ENCODE data around the gene AFAP1L2. TPM values are rescaled to one million over a fixed set of nuclear protein-coding genes. Genes with fewer than 3 reads are reported as not detected.

The AFAP1L2 gene
- total RNA-seq, 2 donors from 2014 or later = 16.1 to 34.1 TPM

DNA sequence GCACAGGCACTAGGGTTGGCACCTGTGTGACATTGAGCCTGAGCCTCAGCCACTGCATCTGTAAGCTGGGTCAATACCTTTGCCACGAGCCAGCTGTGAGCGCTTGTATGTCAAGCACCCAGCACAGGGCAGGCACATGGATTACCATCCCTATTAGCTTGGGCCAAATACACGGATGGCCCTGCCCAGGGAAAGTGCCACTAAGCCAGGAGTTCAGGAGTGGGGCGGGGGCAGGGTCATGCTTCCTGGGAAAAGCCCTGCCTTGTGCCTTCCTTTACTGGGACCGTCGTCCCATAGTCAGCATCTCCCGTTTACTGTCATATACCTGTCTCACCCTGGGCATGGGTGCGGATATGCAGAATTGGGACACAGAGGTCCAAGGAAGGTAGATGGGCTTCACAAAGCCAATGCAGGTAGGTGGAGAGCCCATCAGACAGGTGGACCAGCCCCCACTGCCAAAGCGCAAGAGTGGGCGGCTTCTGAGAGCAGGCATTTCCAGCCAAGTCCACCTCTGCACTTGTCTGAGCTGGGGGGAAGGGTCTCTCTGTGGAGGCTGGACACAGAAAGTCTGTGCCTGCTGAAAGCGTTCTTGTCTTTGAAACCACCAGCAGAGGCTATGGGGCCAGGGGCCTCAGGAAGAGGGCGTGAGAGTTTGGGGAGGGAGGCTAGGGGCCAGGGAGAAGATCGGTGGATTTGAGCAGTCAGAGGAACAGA is 92.6 kb downstream of the AFAP1L2 start:
- Histone ChIP-seq H3K4me1 (replicated peaks) (no peaks in the 10 kb centered on the region), H3K27ac (no peak overlapping the region), H3K9me3 (no peaks in the 10 kb centered on the region), H3K27me3 (replicated peaks; ENCODE audit: insufficient read depth) (no peaks in the 10 kb centered on the region), H3K4me3 (no peak overlapping the region), H3K36me3 (no peaks in the 10 kb centered on the region)
- intact Hi-C loops (cut with DNase I) = no loop called here
- no peak for DNase-seq (ENCODE audit: low spot score)
- TF ChIP-seq POLR2AphosphoS5 (IDR thresholded peaks at IDR 0.05) = no peak
- no peak for TF ChIP-seq POLR2A (IDR thresholded peaks at IDR 0.05)
- no peak for TF ChIP-seq CTCF (IDR thresholded peaks at IDR 0.05)
- WGBS = 83% methylated on average over 13 of the region's 13 CpGs

DNA sequence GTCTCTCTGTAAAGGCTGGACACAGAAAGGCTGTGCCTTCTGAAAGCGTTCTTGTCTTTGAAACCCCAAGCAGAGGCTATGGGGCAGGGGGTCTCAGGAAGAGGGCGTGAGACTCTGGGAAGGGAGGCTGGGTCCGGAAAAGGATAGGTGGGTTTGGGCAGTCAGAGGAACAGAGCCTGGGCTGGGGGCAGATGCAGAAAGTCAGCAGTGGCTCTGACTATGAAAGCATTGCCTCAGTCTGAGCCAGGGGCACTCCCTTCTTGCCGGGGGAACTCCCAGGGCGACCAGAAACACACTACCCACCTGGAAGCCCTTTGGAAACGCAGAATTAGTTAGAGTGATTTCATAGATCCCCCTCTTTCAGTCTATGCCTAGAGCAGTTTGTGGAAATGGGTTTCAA is 93.3 kb downstream of the AFAP1L2 start:
- H3K27me3 ChIP-seq (replicated peaks; ENCODE audit: insufficient read depth) = no peaks in the 10 kb centered on the region
- WGBS = 76% methylated on average over 6 of the region's 6 CpGs
- no peaks in the 10 kb centered on the region for H3K9me3 ChIP-seq
- no peak overlapping the region for H3K27ac ChIP-seq
- intact Hi-C loops (cut with DNase I) = no loop called here
- TF ChIP-seq CTCF (IDR thresholded peaks at IDR 0.05) (no peak), POLR2AphosphoS5 (IDR thresholded peaks at IDR 0.05) (no peak), POLR2A (IDR thresholded peaks at IDR 0.05) (no peak)
- H3K4me3 ChIP-seq = no peak overlapping the region
- no peak for DNase-seq (ENCODE audit: low spot score)
- no peaks in the 10 kb centered on the region for H3K36me3 ChIP-seq
- H3K4me1 ChIP-seq (replicated peaks) = no peaks in the 10 kb centered on the region

DNA sequence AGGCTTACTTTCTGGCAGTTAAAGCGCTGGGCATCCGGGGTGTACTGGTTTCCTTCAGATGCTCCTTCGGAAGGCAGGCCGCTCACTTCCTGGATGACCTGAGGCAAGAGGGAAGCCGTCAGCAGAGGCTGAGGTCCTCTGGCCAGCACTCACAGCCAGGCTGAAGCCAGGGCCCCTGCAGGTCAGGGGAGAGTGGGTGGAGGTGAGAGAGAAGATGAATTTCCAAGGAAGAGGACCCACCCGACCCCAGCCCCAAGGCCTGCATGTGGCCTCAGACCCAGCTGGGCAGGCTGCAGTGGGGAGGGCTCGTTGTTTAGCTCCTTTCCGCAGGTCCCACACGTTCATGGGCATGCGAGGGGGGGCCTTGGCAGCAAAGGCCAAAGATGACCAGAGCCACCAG is 94.0 kb downstream of the AFAP1L2 start:
- Histone ChIP-seq H3K9me3 (no peaks in the 10 kb centered on the region), H3K27me3 (replicated peaks; ENCODE audit: insufficient read depth) (no peaks in the 10 kb centered on the region), H3K4me1 (replicated peaks) (no peaks in the 10 kb centered on the region), H3K27ac (no peak overlapping the region), H3K36me3 (no peaks in the 10 kb centered on the region), H3K4me3 (no peak overlapping the region)
- 87% methylated on average over 10 of the region's 10 CpGs for WGBS
- no peak for DNase-seq (ENCODE audit: low spot score)
- intact Hi-C loops (cut with DNase I) = no loop called here
- TF ChIP-seq CTCF (IDR thresholded peaks at IDR 0.05) (no peak), POLR2A (IDR thresholded peaks at IDR 0.05) (no peak), POLR2AphosphoS5 (IDR thresholded peaks at IDR 0.05) (no peak)

- Histone ChIP-seq H3K4me1 (replicated peaks) (no peaks in the 10 kb centered on the region), H3K36me3 (no peaks in the 10 kb centered on the region), H3K27ac (no peak overlapping the region), H3K4me3 (no peak overlapping the region), H3K27me3 (replicated peaks; ENCODE audit: insufficient read depth) (no peaks in the 10 kb centered on the region), H3K9me3 (no peaks in the 10 kb centered on the region)
- intact Hi-C loops (cut with DNase I) = loop anchor here (5.0 to 10.0 kb wide), 2 partner anchors 93 to 485 kb away; partner anchors contain the start of gene AFAP1L2
- DNase-seq (ENCODE audit: low spot score) = no peak
- TF ChIP-seq POLR2A (IDR thresholded peaks at IDR 0.05) (no peak), POLR2AphosphoS5 (IDR thresholded peaks at IDR 0.05) (no peak), CTCF (IDR thresholded peaks at IDR 0.05) (no peak)
- WGBS = 72% methylated on average over 3 of the region's 3 CpGs
Measured at GRCh38 chr10:114309364-114309651, 95.0 kb downstream of the AFAP1L2 start.

Measured in prostate gland (tissue), 2 donors.